Smooth muscle cell (in vitro differentiated cells): ENCODE results near the gene DNPEP. TPM values are rescaled to one million over a fixed set of nuclear protein-coding genes. Genes with fewer than 3 reads are reported as not detected.

Experiments
- DNase-seq: peaks from one replicate; lab custom pipeline; 2025; ENCODE audit not compliant: unreplicated experiment; lab: John Stamatoyannopoulos, UW
- H2AFZ ChIP-seq: fragments of 200-600 bp; sonication (generic); 2 replicates; pipeline ENCODE4 v1.6.0; 2016; ENCODE audit warnings: antibody characterized with exemption, low read depth, mild to moderate bottlenecking
- H3F3A ChIP-seq: fragments of 200-600 bp; sonication (generic); 2 replicates; pipeline ENCODE4 v1.6.0; 2017; ENCODE audit warnings: antibody characterized with exemption, low read depth
- H3K27ac ChIP-seq: fragments of 200-600 bp; sonication (generic); 2 replicates; pipeline ENCODE4 v1.5.1; 2016; ENCODE audit warnings: low read depth, mild to moderate bottlenecking
- H3K27me3 ChIP-seq: fragments of 200-600 bp; sonication (generic); 2 replicates; pipeline ENCODE4 v1.6.1; 2016; ENCODE audit warnings: low read depth, mild to moderate bottlenecking
- H3K36me3 ChIP-seq: fragments of 200-600 bp; sonication (generic); 2 replicates; pipeline ENCODE4 v1.5.1; 2016; ENCODE audit warnings: low read depth
- H3K4me1 ChIP-seq: fragments of 200-600 bp; sonication (generic); 2 replicates; pipeline ENCODE4 v1.5.1; 2016; ENCODE audit warnings: low read depth
- H3K4me2 ChIP-seq: fragments of 200-600 bp; sonication (generic); 2 replicates; pipeline ENCODE4 v1.6.0; 2016; ENCODE audit warnings: mild to moderate bottlenecking
- H3K4me3 ChIP-seq: fragments of 200-600 bp; sonication (generic); 2 replicates; pipeline ENCODE4 v1.5.1; 2016; ENCODE audit warnings: mild to moderate bottlenecking
- H3K79me2 ChIP-seq: fragments of 200-600 bp; sonication (generic); 2 replicates; pipeline ENCODE4 v1.6.0; 2016; ENCODE audit warnings: low read depth, mild to moderate bottlenecking
- H3K9ac ChIP-seq: fragments of 200-600 bp; sonication (generic); 2 replicates; pipeline ENCODE4 v1.6.0; 2016; ENCODE audit warnings: low read depth
- H3K9me3 ChIP-seq: fragments of 200-600 bp; sonication (generic); replicated peaks from 2 replicates; pipeline ENCODE4 v1.5.1; 2016; ENCODE audit warnings: low read depth
- H4K20me1 ChIP-seq: fragments of 200-600 bp; sonication (generic); 2 replicates; pipeline ENCODE4 v1.6.0; 2016; ENCODE audit warnings: low read depth
- WGBS: methylation state at CpG from one replicate; pipeline ENCODE4 v1.1.7; 2016; ENCODE audit warnings: low lambda C conversion rate; 5-methylcytosine and 5-hydroxymethylcytosine counted together
- polyA plus RNA-seq: library from polyadenylated mRNA; unstranded; fragments of >200 nt; fragmentation: Nextera tagmentation; extraction: Ambion mirVana; gene quantifications from 2 replicates; pipeline ENCODE4 v1.2.1, GENCODE V29; 2016
- total RNA-seq: library from RNA; depleted of rRNA; stranded (reverse); fragments of >200 nt; gene quantifications from 2 replicates; pipeline ENCODE4 v1.2.3, GENCODE V29; 2014
- TF ChIP-seq, protein P1 (sequence below): fragments of 200-600 bp; sonication (generic); IDR thresholded peaks from 2 replicates; pipeline ENCODE4 v1.5.1; 2017; ENCODE audit warnings: borderline replicate concordance, mild to moderate bottlenecking, antibody characterized with exemption; ENCODE audit not compliant: insufficient read depth, poor library complexity, severe bottlenecking

The DNPEP gene
- total and polyA plus RNA-seq, 2 experiments from 2014 or later = 48.1 to 137 TPM

DNA sequence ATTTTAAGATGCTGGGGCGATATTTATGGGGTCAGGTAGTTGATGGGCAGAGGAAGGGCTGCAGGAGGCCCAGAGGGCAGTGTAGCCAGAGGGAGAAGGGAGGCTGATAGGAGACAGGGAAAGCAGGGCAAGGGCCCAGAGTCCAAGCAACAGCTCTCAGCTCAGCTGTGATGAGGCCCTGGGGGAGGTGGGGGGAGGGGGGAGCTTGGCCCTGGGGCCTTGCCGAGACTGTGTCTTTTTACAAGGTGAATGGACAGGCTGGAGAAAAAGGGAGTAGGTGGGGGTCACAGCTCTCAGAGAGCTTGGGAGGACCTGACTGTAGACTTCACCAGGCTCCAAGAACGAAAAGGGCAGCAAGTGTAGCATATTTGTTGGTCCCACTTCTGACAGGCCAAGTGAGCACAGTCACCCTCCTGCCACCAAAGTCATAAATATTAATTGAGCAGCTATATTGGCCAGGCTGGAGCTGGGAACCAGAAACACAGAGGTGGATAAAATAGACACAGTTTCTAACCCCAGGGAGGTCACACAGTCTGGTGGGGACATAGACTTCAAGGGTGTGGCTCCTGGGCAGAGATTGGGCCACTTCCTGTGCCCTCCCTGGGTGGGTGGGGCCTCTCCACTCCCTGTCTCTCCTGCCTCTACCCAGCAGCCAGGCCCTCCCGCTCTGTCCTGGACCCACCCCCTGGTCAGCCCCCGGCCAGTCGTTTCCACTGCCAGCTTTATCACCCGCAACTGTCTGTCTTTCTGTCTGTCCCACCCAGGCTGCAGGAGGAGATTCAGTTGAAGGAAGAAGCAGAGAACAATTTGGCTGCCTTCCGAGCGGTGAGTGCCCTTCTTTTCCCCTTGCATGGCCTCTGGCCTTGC lies 31.9 kb upstream of the DNPEP start:
- Histone ChIP-seq H3K4me2 (peak overlapping the region; percentile 77), H3K4me1 (peaks cover 8% of the 10 kb centered on the region), H3F3A (no peaks in the 10 kb centered on the region), H4K20me1 (no peaks in the 10 kb centered on the region), H3K27ac (no peak overlapping the region), H3K79me2 (no peaks in the 10 kb centered on the region), H3K36me3 (no peaks in the 10 kb centered on the region), H3K4me3 (peak overlapping the region; percentile 37), H3K9ac (no peak overlapping the region), H3K9me3 (no peaks in the 10 kb centered on the region), H2AFZ (no peak overlapping the region), H3K27me3 (no peaks in the 10 kb centered on the region)
- DNase-seq = no peak
- WGBS = 58% methylated on average over 9 of the region's 9 CpGs
- TF ChIP-seq, protein P1, sequence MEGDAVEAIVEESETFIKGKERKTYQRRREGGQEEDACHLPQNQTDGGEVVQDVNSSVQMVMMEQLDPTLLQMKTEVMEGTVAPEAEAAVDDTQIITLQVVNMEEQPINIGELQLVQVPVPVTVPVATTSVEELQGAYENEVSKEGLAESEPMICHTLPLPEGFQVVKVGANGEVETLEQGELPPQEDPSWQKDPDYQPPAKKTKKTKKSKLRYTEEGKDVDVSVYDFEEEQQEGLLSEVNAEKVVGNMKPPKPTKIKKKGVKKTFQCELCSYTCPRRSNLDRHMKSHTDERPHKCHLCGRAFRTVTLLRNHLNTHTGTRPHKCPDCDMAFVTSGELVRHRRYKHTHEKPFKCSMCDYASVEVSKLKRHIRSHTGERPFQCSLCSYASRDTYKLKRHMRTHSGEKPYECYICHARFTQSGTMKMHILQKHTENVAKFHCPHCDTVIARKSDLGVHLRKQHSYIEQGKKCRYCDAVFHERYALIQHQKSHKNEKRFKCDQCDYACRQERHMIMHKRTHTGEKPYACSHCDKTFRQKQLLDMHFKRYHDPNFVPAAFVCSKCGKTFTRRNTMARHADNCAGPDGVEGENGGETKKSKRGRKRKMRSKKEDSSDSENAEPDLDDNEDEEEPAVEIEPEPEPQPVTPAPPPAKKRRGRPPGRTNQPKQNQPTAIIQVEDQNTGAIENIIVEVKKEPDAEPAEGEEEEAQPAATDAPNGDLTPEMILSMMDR = no peak

DNA sequence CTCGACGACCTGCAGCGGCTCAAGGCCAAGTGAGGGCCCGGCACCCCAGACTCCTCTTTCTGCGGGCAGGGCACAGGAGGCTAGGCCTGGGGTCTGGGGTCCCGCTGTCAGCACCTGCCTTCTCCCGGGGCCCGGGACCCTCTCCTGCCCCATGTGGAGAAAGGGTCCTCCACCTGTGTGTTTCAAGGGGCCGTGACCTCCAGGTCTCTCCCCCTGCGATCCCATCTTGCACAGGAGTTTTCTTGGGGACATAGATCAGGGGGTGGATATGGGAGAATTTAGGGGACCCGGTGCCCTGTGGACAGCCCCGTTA lies 31.3 kb upstream of the DNPEP start:
- peak overlapping the region; percentile 37 for H3K4me3 ChIP-seq
- H3K27ac ChIP-seq = no peak overlapping the region
- H3K9ac ChIP-seq = no peak overlapping the region
- H3K4me2 ChIP-seq = peak overlapping the region; percentile 77
- TF ChIP-seq, protein P1 = no peak
- no peaks in the 10 kb centered on the region for H3K9me3 ChIP-seq
- no peaks in the 10 kb centered on the region for H3K27me3 ChIP-seq
- WGBS = 69% methylated on average over 12 of the region's 12 CpGs
- H4K20me1 ChIP-seq = no peaks in the 10 kb centered on the region
- peaks cover 8% of the 10 kb centered on the region for H3K4me1 ChIP-seq
- no peaks in the 10 kb centered on the region for H3F3A ChIP-seq
- no peaks in the 10 kb centered on the region for H3K36me3 ChIP-seq
- no peaks in the 10 kb centered on the region for H3K79me2 ChIP-seq
- H2AFZ ChIP-seq = peak overlapping the region; percentile 73
- DNase-seq = no peak

- Histone ChIP-seq H3K9ac (no peak within 1 kb of the TSS), H3K4me3 (peak within 1 kb of the TSS; percentile 37), H3K27ac (peak within 1 kb of the TSS; percentile 47), H3K27me3 (no peaks in the 10 kb centered on the region), H3F3A (no peaks in the 10 kb centered on the region), H3K4me1 (peaks cover 8% of the 10 kb centered on the region), H3K9me3 (no peaks in the 10 kb centered on the region), H3K79me2 (no peaks in the 10 kb centered on the region), H2AFZ (peak within 1 kb of the TSS; percentile 73), H3K4me2 (peak within 1 kb of the TSS; percentile 77), H3K36me3 (no peaks in the 10 kb centered on the region), H4K20me1 (no peaks in the 10 kb centered on the region)
- no peak for DNase-seq
- TF ChIP-seq, protein P1 = no peak
- 23% methylated on average over 90 of the region's 98 CpGs for WGBS
Observed at GRCh38 chr2:219418155-219419011, 30.7 kb upstream of the DNPEP start, which contains the start of gene DES. DES (plus strand) TSS chr2:219418377; CDS start chr2:219418463, 86 bp downstream.
